Measurements from ENCODE around the gene GSC. TPM values are rescaled to one million over a fixed set of nuclear protein-coding genes. Genes with fewer than 3 reads are reported as not detected.

The GSC gene
- total RNA-seq (under 1 TPM; 0.35 to 0.84 (median 0.54) TPM), polyA plus RNA-seq (1 to 10 TPM in 1 of 2 donors, under 1 TPM in 1; 0.38 to 1.7 TPM)

DNA sequence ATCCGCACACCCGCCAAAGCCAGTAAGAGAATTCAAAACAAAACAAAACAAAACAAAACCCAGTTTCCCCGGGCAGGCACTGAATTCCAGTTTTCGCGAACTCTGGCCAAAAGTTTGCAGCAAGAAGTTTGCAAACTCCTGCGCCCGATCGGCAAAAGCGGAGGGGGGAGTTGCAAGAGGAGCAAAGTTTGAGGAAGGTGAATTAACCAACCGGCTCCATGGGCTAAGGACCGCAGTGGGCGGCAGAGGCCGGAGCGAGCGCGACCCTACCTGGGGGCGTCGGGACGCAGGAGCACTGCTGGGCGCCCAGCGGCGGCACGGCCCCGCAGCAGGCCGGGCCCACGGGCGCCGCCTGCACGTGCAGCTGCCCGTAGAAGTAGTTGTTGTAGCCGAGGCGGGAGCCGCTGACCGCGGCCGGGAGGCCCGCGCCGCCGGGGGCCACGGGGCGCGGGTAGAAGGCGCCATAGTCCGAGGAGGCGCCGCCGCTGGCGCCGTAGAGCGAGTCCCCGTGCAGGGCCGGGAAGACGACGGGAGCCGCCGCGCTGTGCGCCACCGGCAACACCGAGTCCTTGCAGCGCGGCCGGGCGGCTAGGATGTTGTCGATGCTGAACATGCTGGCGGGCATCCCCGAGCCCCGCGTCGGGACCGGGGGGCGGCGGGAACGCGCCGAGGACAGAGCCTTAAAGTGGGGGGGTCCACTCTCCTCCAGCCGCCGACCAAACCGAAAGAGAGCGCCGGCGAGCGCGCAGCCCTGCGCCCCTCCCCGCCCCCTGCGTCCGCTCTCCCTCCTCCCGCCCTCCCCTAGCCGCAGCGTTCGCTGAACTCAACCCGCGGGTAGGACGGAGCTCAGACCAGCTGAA lies at the start of gene GSC:
Gene GSC (minus strand): TSS at position 723 of the 860 bp plus-strand sequence. CDS start 98 bp downstream, at position 625.
- ATAC-seq, result peak; percentile 88 to 89 (median 88)
- no peaks in the 10 kb centered on the region for H3K36me3 ChIP-seq
- intact Hi-C loops (cut with DNase I), result no loop called here
- H3K27ac ChIP-seq, result peak within 1 kb of the TSS in 2 of 4 donors; percentile 8 to 9
- WGBS, 2 donors, result 1 to 2% methylated on average over 72 to 96 of the region's 96 CpGs
- peak; percentile 48 to 78 (median 58) for DNase-seq
- peaks cover 0 to 7% (median 5%) of the 10 kb centered on the region in 3 donors for H3K4me1 ChIP-seq
- peak within 1 kb of the TSS; percentile 35 to 66 (median 55) for H3K4me3 ChIP-seq
- peaks cover 0 to 33% (median 17%) of the 10 kb centered on the region in 4 donors for H3K27me3 ChIP-seq
- no peaks in the 10 kb centered on the region for H3K9me3 ChIP-seq
- TF ChIP-seq, protein P1, sequence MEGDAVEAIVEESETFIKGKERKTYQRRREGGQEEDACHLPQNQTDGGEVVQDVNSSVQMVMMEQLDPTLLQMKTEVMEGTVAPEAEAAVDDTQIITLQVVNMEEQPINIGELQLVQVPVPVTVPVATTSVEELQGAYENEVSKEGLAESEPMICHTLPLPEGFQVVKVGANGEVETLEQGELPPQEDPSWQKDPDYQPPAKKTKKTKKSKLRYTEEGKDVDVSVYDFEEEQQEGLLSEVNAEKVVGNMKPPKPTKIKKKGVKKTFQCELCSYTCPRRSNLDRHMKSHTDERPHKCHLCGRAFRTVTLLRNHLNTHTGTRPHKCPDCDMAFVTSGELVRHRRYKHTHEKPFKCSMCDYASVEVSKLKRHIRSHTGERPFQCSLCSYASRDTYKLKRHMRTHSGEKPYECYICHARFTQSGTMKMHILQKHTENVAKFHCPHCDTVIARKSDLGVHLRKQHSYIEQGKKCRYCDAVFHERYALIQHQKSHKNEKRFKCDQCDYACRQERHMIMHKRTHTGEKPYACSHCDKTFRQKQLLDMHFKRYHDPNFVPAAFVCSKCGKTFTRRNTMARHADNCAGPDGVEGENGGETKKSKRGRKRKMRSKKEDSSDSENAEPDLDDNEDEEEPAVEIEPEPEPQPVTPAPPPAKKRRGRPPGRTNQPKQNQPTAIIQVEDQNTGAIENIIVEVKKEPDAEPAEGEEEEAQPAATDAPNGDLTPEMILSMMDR (IDR thresholded peaks at IDR 0.05), result no peak
- FAIRE-seq, result no peak

DNA sequence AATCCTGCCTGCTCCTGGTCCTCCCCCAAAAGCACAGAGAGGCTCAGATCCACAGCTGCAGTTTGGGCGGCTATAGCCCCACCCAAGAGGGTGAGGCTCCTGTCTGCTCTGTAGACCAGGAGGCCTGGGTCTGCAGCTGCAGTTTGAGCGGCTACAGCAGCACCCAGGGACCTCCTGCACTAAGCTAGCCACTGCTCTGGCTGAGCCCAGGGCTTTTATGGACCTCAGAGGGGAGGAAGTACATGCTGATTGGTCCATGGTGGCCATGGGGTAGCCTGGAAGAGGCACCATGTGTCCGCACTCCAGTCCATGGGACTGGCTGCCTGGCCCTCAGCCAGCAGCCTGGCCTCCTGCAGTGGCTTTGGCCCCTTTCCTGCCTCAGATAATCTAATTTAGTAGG lies 49.6 kb upstream of the GSC start:
- intact Hi-C loops (cut with DNase I), result no loop called here
- H3K9me3 ChIP-seq, result no peaks in the 10 kb centered on the region
- no peaks in the 10 kb centered on the region for H3K36me3 ChIP-seq
- H3K4me3 ChIP-seq, result no peak overlapping the region
- H3K4me1 ChIP-seq, result no peaks in the 10 kb centered on the region
- no peaks in the 10 kb centered on the region for H3K27me3 ChIP-seq
- 60 to 61% methylated on average over 3 of the region's 3 CpGs for WGBS, 2 donors
- H3K27ac ChIP-seq, result no peak overlapping the region
- FAIRE-seq, result no peak
- DNase-seq, result no peak
- TF ChIP-seq, protein P1 (IDR thresholded peaks at IDR 0.05), result no peak
- ATAC-seq, result no peak

DNA sequence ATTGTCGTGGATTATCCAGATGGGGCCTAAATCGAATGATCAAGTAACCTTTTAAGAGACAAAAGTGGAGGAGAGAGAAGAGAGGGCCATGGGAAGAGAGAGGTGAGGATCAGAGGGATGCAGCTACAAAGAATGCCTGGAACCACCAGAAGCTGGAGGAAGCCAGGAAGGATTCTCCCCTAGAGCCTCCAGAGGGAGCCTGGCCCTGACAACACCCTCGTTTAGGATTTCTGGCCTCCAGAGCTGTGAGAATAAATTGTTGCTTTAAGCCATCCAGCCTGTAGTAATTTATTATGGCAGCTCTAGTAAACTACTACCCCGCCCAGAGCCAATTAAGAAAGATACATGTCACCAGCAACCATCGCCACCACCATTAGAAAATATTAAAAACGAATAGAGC lies 46.2 kb upstream of the GSC start:
- intact Hi-C loops (cut with DNase I), result no loop called here
- TF ChIP-seq, protein P1 (IDR thresholded peaks at IDR 0.05), result no peak
- Histone ChIP-seq H3K27ac (no peak overlapping the region), H3K9me3 (no peaks in the 10 kb centered on the region), H3K36me3 (no peaks in the 10 kb centered on the region), H3K27me3 (no peaks in the 10 kb centered on the region), H3K4me3 (no peak overlapping the region), H3K4me1 (no peaks in the 10 kb centered on the region)
- no peak for FAIRE-seq
- no peak for DNase-seq
- 32 to 48% methylated on average over 6 of the region's 6 CpGs for WGBS, 2 donors
- ATAC-seq, result no peak

DNA sequence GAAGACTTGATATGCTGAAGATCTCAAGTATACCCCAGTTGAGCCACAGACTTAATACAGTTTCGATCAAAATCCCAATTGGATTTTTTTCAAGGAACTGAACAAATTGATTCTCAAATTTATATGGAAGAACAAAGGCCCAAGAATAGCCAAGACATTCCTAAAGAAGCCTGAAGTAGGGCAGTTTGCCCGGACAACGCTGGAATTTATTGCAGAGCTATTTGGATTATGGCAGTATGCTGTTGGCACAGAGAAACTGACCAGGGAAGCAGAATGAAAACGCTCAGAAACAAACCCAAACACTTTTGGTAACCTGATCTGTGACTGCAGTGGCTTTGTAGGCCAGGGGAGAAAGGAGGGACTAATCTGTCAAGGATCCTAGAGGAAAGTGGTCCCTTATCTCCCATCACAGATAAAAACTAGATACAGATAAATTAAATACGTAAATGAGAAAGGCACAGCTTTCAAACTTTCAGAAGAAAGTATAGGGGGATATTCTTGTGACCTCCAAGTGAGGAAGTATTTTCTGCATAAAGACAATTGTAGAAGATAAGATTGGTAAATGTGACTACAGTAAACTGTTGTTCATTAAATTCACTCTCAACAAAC lies 35.9 kb upstream of the GSC start:
- Histone ChIP-seq H3K9me3 (no peaks in the 10 kb centered on the region), H3K27me3 (no peaks in the 10 kb centered on the region), H3K4me1 (no peaks in the 10 kb centered on the region), H3K4me3 (no peak overlapping the region), H3K36me3 (no peaks in the 10 kb centered on the region), H3K27ac (no peak overlapping the region)
- peak in 1 of 6 donors; percentile 13 for DNase-seq
- peak in 1 of 4 donors; percentile 51 for ATAC-seq
- intact Hi-C loops (cut with DNase I), result no loop called here
- TF ChIP-seq, protein P1 (IDR thresholded peaks at IDR 0.05), result no peak
- FAIRE-seq, result no peak
- WGBS, 2 donors, result 31 to 36% methylated on average over 5 of the region's 5 CpGs

All from pancreas (tissue), 10 donors.